ENCODE data around the gene KLHDC4.

GRCh38 chr16:87675111-87675719, 90.6 kb downstream of the KLHDC4 start:
- TF ChIP-seq, protein P1, sequence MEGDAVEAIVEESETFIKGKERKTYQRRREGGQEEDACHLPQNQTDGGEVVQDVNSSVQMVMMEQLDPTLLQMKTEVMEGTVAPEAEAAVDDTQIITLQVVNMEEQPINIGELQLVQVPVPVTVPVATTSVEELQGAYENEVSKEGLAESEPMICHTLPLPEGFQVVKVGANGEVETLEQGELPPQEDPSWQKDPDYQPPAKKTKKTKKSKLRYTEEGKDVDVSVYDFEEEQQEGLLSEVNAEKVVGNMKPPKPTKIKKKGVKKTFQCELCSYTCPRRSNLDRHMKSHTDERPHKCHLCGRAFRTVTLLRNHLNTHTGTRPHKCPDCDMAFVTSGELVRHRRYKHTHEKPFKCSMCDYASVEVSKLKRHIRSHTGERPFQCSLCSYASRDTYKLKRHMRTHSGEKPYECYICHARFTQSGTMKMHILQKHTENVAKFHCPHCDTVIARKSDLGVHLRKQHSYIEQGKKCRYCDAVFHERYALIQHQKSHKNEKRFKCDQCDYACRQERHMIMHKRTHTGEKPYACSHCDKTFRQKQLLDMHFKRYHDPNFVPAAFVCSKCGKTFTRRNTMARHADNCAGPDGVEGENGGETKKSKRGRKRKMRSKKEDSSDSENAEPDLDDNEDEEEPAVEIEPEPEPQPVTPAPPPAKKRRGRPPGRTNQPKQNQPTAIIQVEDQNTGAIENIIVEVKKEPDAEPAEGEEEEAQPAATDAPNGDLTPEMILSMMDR (conservative IDR thresholded peaks at IDR 0.05 in 1 of 2, IDR thresholded peaks at IDR 0.05 in 1 of 2; ENCODE audit: extremely low read depth in 1 of 2, insufficient read depth in 1 of 2, low read depth in 1 of 2, low read length in 2 of 2), result no peak
- no peak for TF ChIP-seq EZH2 (IDR thresholded peaks at IDR 0.05; ENCODE audit: borderline replicate concordance, low read length)

Data from mammary epithelial cell (primary cell).